Measurements from ENCODE around the gene CYP24A1.

Gene CYP24A1

DNA sequence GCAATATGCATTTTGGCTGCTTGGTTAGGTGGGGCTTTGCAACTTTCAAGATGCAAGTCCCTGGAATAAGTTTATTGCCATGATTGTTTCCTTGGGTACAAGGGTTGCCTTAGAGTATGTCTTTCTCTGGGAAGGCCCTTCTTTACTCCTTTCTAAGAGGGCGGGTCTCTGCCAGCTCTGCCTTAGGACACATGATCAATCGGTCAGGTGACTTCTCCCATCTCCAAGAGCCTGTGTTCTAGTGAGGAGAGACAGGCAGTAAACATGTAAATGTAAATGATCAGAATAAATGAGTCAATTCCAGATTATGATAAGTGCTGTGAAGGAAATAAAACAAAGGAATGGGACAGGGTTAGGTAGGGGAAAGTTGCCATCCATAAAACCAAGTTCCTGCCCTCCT lies 60.2 kb downstream of the CYP24A1 start:
- TF ChIP-seq, protein P1, sequence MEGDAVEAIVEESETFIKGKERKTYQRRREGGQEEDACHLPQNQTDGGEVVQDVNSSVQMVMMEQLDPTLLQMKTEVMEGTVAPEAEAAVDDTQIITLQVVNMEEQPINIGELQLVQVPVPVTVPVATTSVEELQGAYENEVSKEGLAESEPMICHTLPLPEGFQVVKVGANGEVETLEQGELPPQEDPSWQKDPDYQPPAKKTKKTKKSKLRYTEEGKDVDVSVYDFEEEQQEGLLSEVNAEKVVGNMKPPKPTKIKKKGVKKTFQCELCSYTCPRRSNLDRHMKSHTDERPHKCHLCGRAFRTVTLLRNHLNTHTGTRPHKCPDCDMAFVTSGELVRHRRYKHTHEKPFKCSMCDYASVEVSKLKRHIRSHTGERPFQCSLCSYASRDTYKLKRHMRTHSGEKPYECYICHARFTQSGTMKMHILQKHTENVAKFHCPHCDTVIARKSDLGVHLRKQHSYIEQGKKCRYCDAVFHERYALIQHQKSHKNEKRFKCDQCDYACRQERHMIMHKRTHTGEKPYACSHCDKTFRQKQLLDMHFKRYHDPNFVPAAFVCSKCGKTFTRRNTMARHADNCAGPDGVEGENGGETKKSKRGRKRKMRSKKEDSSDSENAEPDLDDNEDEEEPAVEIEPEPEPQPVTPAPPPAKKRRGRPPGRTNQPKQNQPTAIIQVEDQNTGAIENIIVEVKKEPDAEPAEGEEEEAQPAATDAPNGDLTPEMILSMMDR (IDR thresholded peaks at IDR 0.05), result no peak

DNA sequence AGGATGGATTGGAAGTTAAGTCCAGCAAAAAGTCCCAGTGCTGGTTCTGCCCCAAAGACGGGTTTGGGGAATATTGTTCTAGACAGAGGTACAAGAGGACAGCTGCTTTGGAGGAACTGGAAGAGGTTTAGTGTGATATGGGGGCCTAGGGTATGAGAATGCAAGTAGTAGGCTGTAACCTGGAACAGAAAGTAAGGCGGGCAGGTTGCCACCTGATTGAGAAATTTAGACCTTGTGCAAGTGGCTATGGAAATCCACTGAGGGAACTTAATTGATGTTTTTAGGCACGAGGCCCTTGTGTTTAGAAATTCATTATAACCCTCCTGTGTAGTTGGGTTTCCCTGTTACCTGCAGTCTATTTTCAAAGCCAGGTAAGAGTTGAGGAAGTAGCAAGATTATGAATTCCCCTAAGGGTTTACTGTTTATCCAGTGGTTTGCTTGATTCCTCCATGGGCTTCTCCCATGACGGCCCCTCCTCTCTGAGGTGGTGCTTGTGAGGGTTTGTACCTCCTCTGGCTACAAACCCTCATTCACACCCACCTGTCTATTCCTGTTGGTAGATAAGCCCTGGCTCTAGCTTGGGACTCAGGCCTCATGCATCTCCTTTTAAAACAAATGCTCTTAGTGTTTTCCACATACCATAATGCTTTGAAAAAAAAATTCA lies 61.4 kb downstream of the CYP24A1 start:
- TF ChIP-seq, protein P1 (IDR thresholded peaks at IDR 0.05), result no peak

DNA sequence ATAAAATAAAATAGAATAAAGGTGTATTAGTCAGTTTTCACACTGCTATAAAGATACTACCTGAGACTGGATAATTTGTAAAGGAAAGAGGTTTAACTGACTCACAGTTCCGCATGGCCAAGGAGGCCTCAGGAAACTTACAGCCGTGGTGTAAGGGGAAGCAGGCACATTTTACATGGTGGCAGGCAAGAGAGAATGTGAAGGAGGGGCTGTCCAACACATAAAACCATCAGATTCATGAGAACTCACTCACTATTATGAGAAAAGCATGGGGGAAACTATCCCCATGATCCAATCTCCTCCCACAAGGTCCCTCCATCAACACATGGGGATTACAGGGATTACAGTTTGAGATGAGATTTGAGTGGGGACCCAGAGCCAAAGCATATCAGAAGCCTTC lies 62.3 kb downstream of the CYP24A1 start:
- TF ChIP-seq, protein P1 (IDR thresholded peaks at IDR 0.05), result no peak

DNA sequence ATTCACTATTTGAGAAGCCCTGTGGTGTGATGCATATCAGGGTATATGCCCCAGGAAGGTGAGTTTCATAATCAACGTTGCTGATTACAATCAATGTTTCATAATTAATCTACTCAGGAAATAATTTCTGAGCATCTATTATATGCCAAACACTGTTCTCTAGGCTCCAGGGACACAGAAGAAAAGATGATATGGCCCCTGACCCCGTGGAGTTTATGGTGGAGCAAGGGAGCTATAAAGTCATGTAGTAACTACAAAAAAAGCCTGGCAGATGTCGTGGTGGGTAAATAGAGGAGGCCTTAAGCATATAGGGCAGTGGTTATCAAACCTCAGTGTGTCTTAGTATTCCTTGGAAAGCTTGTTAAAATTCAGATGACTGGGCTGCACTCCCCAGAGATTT lies 63.3 kb downstream of the CYP24A1 start:
- TF ChIP-seq, protein P1 (IDR thresholded peaks at IDR 0.05), result no peak

DNA sequence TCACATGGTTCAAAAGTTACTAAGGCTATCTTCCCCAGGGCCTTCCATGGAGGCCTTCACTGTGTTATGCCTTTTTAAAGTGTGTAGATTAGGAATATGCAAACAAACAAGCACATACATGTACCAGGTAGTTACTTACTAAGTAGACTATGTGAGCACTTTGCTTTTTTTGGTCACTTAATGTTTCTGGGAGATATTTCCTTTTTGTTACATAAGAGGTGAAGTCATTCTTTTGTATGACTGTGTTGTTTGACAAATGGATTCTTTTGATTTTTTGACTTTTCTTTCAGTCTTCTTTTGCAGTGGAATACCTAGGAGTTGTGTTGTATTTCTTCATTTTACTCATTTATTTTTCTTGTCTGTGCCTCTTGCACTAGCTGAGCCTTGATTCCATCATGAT lies 63.7 kb downstream of the CYP24A1 start:
- TF ChIP-seq, protein P1 (IDR thresholded peaks at IDR 0.05), result no peak

DNA sequence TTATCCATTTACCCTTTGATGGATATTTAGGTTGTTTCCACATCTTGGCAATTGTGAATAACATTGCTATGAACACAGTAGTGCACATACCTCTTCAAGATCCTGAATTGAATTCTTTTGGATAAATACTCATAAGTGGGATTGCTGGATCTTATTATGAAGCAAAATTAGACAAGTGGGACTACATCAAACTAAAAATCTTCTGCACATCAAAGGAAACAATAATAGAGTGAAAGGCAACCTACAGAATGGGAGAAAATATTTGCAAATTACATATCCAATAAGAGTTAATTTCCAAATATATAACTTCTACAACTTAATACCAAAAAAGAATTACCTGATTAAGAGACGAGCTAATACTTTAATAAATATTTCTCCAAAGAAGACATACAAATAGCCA lies 65.0 kb downstream of the CYP24A1 start:
- TF ChIP-seq, protein P1 (IDR thresholded peaks at IDR 0.05), result no peak

DNA sequence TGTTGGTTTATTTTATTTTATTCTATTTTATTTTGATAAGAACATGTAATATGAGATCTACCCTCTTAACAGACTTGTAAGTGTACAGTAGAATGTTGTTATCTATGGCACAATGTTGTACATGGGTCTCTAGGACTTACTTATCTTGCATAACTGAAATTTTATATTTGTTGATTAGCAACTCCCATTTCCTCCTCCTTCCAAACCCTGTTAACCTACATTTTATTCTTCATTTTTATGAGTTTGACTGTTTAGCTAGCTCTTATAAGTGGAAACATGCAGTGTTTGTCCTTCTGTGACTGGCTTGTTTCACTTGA lies 65.5 kb downstream of the CYP24A1 start:
- TF ChIP-seq, protein P1 (IDR thresholded peaks at IDR 0.05), result no peak

Data from LNCAP (cell line).